H1 (cell line): Measurements from ENCODE around the gene SAP30L. TPM values are rescaled to one million over a fixed set of nuclear protein-coding genes. Genes with fewer than 3 reads are reported as not detected.

Source experiments
- CTCF ChIA-PET: fragments of 300-600 bp; sonication (Branson Sonifier 250); formaldehyde crosslinking; loops from one replicate; lab custom pipeline; 2021; ENCODE audit not compliant: partially characterized antibody; lab: Charles Lee
- POLR2A ChIA-PET: fragments of 300-600 bp; sonication (Branson Sonifier 250); formaldehyde crosslinking; loops from one replicate; lab custom pipeline; 2021; ENCODE audit warnings: inconsistent platforms; ENCODE audit not compliant: partially characterized antibody; lab: Charles Lee
- DNase-seq, 2 experiments: peaks; one replicate each; pipeline versions ENCODE4 v3.0.0 to v3.0.0-alpha.2; 2010 to 2022; ENCODE audit warnings: low spot score in 2 of 2, low read depth in 1 of 2, mixed read lengths in 1 of 2
- FAIRE-seq: peaks from 2 replicates; lab custom pipeline; 2011; peaks lifted over from hg19 to GRCh38; lab: Jason Lieb, UNC
- H2AFZ ChIP-seq: 2 replicates; pipeline ENCODE4 v1.8.1; 2012; ENCODE audit warnings: low read length, inconsistent platforms
- H2AK5ac ChIP-seq: 2 replicates; pipeline ENCODE4 v1.6.1; 2013; ENCODE audit warnings: low read depth, low read length
- H2BK120ac ChIP-seq: replicated peaks from 2 replicates; pipeline ENCODE3; 2013; ENCODE audit warnings: low read depth, low read length, inconsistent platforms
- H2BK12ac ChIP-seq: 2 replicates; pipeline ENCODE4 v1.6.1; 2013; ENCODE audit warnings: low read depth, low read length
- H2BK15ac ChIP-seq: 2 replicates; pipeline ENCODE4 v1.6.1; 2013; ENCODE audit warnings: low read length
- H2BK20ac ChIP-seq: 2 replicates; pipeline ENCODE4 v1.6.1; 2013; ENCODE audit warnings: low read length
- H2BK5ac ChIP-seq: 2 replicates; pipeline ENCODE4 v1.6.1; 2013; ENCODE audit warnings: low read depth, low read length
- H3K14ac ChIP-seq: 2 replicates; pipeline ENCODE4 v1.6.1; 2013; ENCODE audit warnings: inconsistent platforms; ENCODE audit not compliant: insufficient read length
- H3K18ac ChIP-seq: 2 replicates; pipeline ENCODE4 v1.6.1; 2013; ENCODE audit warnings: low read length; ENCODE audit errors: extremely low read depth
- H3K23ac ChIP-seq: 2 replicates; pipeline ENCODE4 v1.6.1; 2013; ENCODE audit warnings: inconsistent platforms; ENCODE audit not compliant: insufficient read length
- H3K23me2 ChIP-seq: 2 replicates; pipeline ENCODE4 v1.6.1; 2013; ENCODE audit warnings: low read depth, low read length
- H3K27ac ChIP-seq: 2 replicates; pipeline ENCODE4 v1.6.1; 2011; ENCODE audit warnings: low read depth, low read length, inconsistent platforms
- H3K27me3 ChIP-seq, 4 experiments: replicated peaks in 1 of 4; 1 replicate in 1 of 4; 2 replicates in 3 of 4; pipeline versions ENCODE4 v1.6.1 to v1.8.1; 2011 to 2013; ENCODE audit warnings: low read length in 3 of 4, mild to moderate bottlenecking in 3 of 4, inconsistent platforms in 2 of 4, mixed read lengths in 2 of 4, moderate library complexity in 1 of 4; ENCODE audit not compliant: control insufficient read depth in 3 of 4, insufficient read depth in 3 of 4; ENCODE audit errors: extremely low read depth in 1 of 4
- H3K36me3 ChIP-seq, 4 experiments: 2 replicates each; pipeline versions ENCODE4 v1.6.1 to v1.8.1; 2011 to 2013; ENCODE audit warnings: mild to moderate bottlenecking in 4 of 4, low read length in 3 of 4, moderate library complexity in 2 of 4, control low read depth in 1 of 4, inconsistent platforms in 1 of 4; ENCODE audit not compliant: insufficient read depth in 4 of 4, control insufficient read depth in 2 of 4
- H3K4ac ChIP-seq: replicated peaks from 2 replicates; pipeline ENCODE3; 2013; ENCODE audit warnings: low read length, low read depth, mixed read lengths, inconsistent platforms; ENCODE audit not compliant: insufficient read length
- H3K4me1 ChIP-seq, 4 experiments: replicated peaks in 1 of 4; 1 replicate in 1 of 4; 2 replicates in 3 of 4; pipeline versions ENCODE4 v1.6.1 to v1.8.1; 2011 to 2013; ENCODE audit warnings: low read length in 3 of 4, inconsistent platforms in 2 of 4, mixed read lengths in 1 of 4; ENCODE audit not compliant: insufficient read depth in 4 of 4, control insufficient read depth in 3 of 4
- H3K4me2 ChIP-seq, 2 experiments: 2 replicates each; pipeline versions ENCODE4 v1.6.1 to v1.8.1; 2011 to 2013; ENCODE audit warnings: low read depth in 2 of 2, low read length in 2 of 2, control low read depth in 1 of 2, inconsistent platforms in 1 of 2, mild to moderate bottlenecking in 1 of 2; ENCODE audit not compliant: insufficient read depth in 1 of 2
- H3K4me3 ChIP-seq, 4 experiments: fragments of 200-600, 300-600 bp in 1 of 4; sonication (generic), shearing (Covaris generic), sonication (Bioruptor Twin) in 1 of 4; 2 replicates each; pipeline versions ENCODE4 v1.5.1 to v1.8.1; 2011 to 2016; ENCODE audit warnings: low read length in 4 of 4, low read depth in 3 of 4, control low read depth in 2 of 4, inconsistent platforms in 2 of 4, mild to moderate bottlenecking in 2 of 4, mixed read lengths in 1 of 4, moderate library complexity in 1 of 4; ENCODE audit not compliant: insufficient read depth in 2 of 4; ENCODE audit errors: extremely low read depth in 1 of 4
- H3K56ac ChIP-seq: replicated peaks from 2 replicates; pipeline ENCODE3; 2013; ENCODE audit warnings: low read depth, mild to moderate bottlenecking, mixed read lengths, low read length, inconsistent platforms; ENCODE audit not compliant: insufficient read length
- H3K79me1 ChIP-seq: 2 replicates; pipeline ENCODE4 v1.6.1; 2013; ENCODE audit warnings: low read depth, low read length, control low read depth
- H3K79me2 ChIP-seq, 2 experiments: 2 replicates each; pipeline versions ENCODE4 v1.6.1 to v1.8.1; 2012 to 2013; ENCODE audit warnings: low read length in 2 of 2, mild to moderate bottlenecking in 2 of 2, inconsistent platforms in 1 of 2; ENCODE audit not compliant: insufficient read depth in 2 of 2, control insufficient read depth in 1 of 2
- H3K9ac ChIP-seq, 4 experiments: replicated peaks in 1 of 4; 1 replicate in 1 of 4; 2 replicates in 3 of 4; pipeline versions ENCODE4 v1.6.1 to v1.8.1; 2011 to 2013; ENCODE audit warnings: low read depth in 3 of 4, low read length in 3 of 4, control low read depth in 2 of 4, mild to moderate bottlenecking in 2 of 4, moderate library complexity in 2 of 4, inconsistent platforms in 1 of 4; ENCODE audit errors: extremely low read depth in 1 of 4
- H3K9me3 ChIP-seq, 2 experiments: 2 replicates each; pipeline versions ENCODE4 v1.6.1 to v1.8.1; 2012 to 2013; ENCODE audit warnings: mild to moderate bottlenecking in 2 of 2, moderate library complexity in 2 of 2, control low read depth in 1 of 2, inconsistent platforms in 1 of 2, low read depth in 1 of 2, low read length in 1 of 2, mixed read lengths in 1 of 2; ENCODE audit not compliant: insufficient read depth in 2 of 2
- H4K20me1 ChIP-seq, 2 experiments: replicated peaks in 1 of 2; 2 replicates each; pipeline versions ENCODE3 to v1.8.1; 2011 to 2013; ENCODE audit warnings: inconsistent platforms in 2 of 2, low read length in 2 of 2, mild to moderate bottlenecking in 1 of 2; ENCODE audit not compliant: insufficient read depth in 2 of 2, control insufficient read depth in 1 of 2
- H4K5ac ChIP-seq: 2 replicates; pipeline ENCODE4 v1.6.1; 2013; ENCODE audit warnings: low read length, low read depth, mixed read lengths, inconsistent platforms; ENCODE audit not compliant: insufficient read length
- H4K8ac ChIP-seq: 2 replicates; pipeline ENCODE4 v1.8.0; 2013; ENCODE audit warnings: mild to moderate bottlenecking, moderate library complexity, low read length, inconsistent platforms; ENCODE audit not compliant: insufficient read depth; ENCODE audit errors: extremely low read depth
- H4K91ac ChIP-seq: replicated peaks from 2 replicates; pipeline ENCODE3; 2013; ENCODE audit warnings: low read length, mixed read lengths, inconsistent platforms; ENCODE audit not compliant: insufficient read length
- ATF2 ChIP-seq: IDR thresholded peaks from 2 replicates; pipeline ENCODE4 v1.6.1; 2012; ENCODE audit warnings: low read length, inconsistent platforms
- BACH1 ChIP-seq: IDR thresholded peaks from 2 replicates; pipeline ENCODE4 v1.6.1; 2012; ENCODE audit warnings: low read length, improper control_type of control experiment
- E2F6 ChIP-seq: IDR thresholded peaks from 2 replicates; pipeline ENCODE4 v1.6.1; 2012; ENCODE audit warnings: inconsistent platforms
- EGR1 ChIP-seq: IDR thresholded peaks from 2 replicates; pipeline ENCODE4 v1.6.1; 2011; ENCODE audit warnings: low read depth, low read length, borderline replicate concordance
- GABPA ChIP-seq: IDR thresholded peaks from 2 replicates; pipeline ENCODE4 v1.6.1; 2011; ENCODE audit warnings: mild to moderate bottlenecking, low read length, moderate library complexity, borderline replicate concordance; ENCODE audit not compliant: insufficient read depth
- HDAC6 ChIP-seq: IDR thresholded peaks from one replicate; pipeline ENCODE4 v1.7.1; 2012; ENCODE audit warnings: low read depth, mild to moderate bottlenecking, inconsistent platforms, low read length, moderate library complexity
- JUN ChIP-seq: IDR thresholded peaks from 2 replicates; pipeline ENCODE4 v1.6.1; 2011; ENCODE audit warnings: low read depth, mild to moderate bottlenecking, improper control_type of control experiment, low read length
- MAFK ChIP-seq: IDR thresholded peaks from 2 replicates; pipeline ENCODE4 v1.6.1; 2012; ENCODE audit warnings: low read depth, mild to moderate bottlenecking, improper control_type of control experiment, low read length
- RBBP5 ChIP-seq: IDR thresholded peaks from 2 replicates; pipeline ENCODE4 v1.7.1; 2012; ENCODE audit warnings: low read depth, mild to moderate bottlenecking, inconsistent platforms, low read length, moderate library complexity, borderline replicate concordance
- SIX5 ChIP-seq: IDR thresholded peaks from 2 replicates; pipeline ENCODE4 v1.6.1; 2011; ENCODE audit warnings: mild to moderate bottlenecking, low read depth, low read length
- TAF1 ChIP-seq: IDR thresholded peaks from 2 replicates; pipeline ENCODE4 v1.6.1; 2011; ENCODE audit warnings: mild to moderate bottlenecking, low read depth, low read length
- WGBS, 2 experiments: shearing (Covaris generic) in 1 of 2; methylation state at CpG; one replicate each; pipeline versions ENCODE4 v1.1.6 to v1.1.7; 2013 to 2015; ENCODE audit warnings: low lambda C conversion rate in 2 of 2, mixed read lengths in 2 of 2, inconsistent platforms in 1 of 2, low coverage in 1 of 2, missing lambda C conversion rate in 1 of 2; ENCODE audit not compliant: insufficient replicate concordance in 2 of 2, insufficient coverage in 1 of 2, insufficient read length in 1 of 2; ENCODE audit errors: extremely low coverage in 1 of 2, missing lambda C conversion rate in 1 of 2; 5-methylcytosine and 5-hydroxymethylcytosine counted together
- polyA plus RNA-seq, 7 experiments: library from polyadenylated mRNA; depleted of rRNA in 3 of 7; stranded (reverse) in 5 of 7; unstranded in 2 of 7; fragments of >200 nt in 5 of 7; fragments of 200-250 nt in 2 of 7; gene quantifications; 1 replicate in 5 of 7; 2 replicates in 1 of 7; 4 replicates in 1 of 7; pipeline versions ENCODE4 v1.2.1 to v1.2.3, GENCODE V29; 2011 to 2013; ENCODE audit warnings: missing spikeins in 2 of 7, mixed read lengths in 2 of 7
- total RNA-seq: library from RNA; stranded (reverse); fragmentation: NEBNext Ultra II Directional; extraction: Animal tissue kit (Norgen Biotek cat#: 25700); gene quantifications from 2 replicates; pipeline ENCODE4 v1.2.1, GENCODE V29; 2021

SAP30L gene
- total and polyA plus RNA-seq, 2 of the 8 experiments (the other 6 are each of a cell fraction or from before 2014, with no cell fraction given): 12.2 to 31.5 TPM

- no peak overlapping the region for H2BK120ac ChIP-seq
- no peak for FAIRE-seq
- CTCF ChIA-PET: interaction anchor here (1.0 to 2.8 kb wide), 10 partner anchors 11 to 423 kb away, joined by 3 to 10 read pairs (median 3); partner anchors contain the start of gene GALNT10
- no peak for TF ChIP-seq E2F6
- no peak for TF ChIP-seq HDAC6
- no peak for TF ChIP-seq BACH1
- no peak for TF ChIP-seq TAF1
- no peak for TF ChIP-seq EGR1
- TF ChIP-seq GABPA: no peak
- TF ChIP-seq RBBP5: no peak
- no peak for TF ChIP-seq MAFK
- TF ChIP-seq JUN: no peak
- no peak for TF ChIP-seq SIX5
- no peak for TF ChIP-seq ATF2
Observed at GRCh38 chr5:154397652-154398406, 48.0 kb upstream of the SAP30L start.

More at GRCh38 chr5:154397652-154398406, 48.0 kb upstream of the SAP30L start:
- no peak for DNase-seq
- Histone ChIP-seq H3K18ac (no peak overlapping the region), H3K4ac (no peak overlapping the region), H4K91ac (no peak overlapping the region), H3K4me1 (peaks cover 4 to 10% (median 7%) of the 10 kb centered on the region in 4 experiments), H3K14ac (no peak overlapping the region), H3K27me3 (no peaks in the 10 kb centered on the region), H3K9me3 (no peaks in the 10 kb centered on the region), H3K79me2 (no peaks in the 10 kb centered on the region), H4K8ac (no peak overlapping the region), H3K4me2 (no peak overlapping the region), H3K79me1 (no peaks in the 10 kb centered on the region; the same call in 1 of the 2 replicates), H4K5ac (no peak overlapping the region), H2AK5ac (no peak overlapping the region), H4K20me1 (no peaks in the 10 kb centered on the region), H3K4me3 (no peak overlapping the region), H3K27ac (no peak overlapping the region), H2BK20ac (no peak overlapping the region), H3K23ac (no peak overlapping the region), H3K9ac (no peak overlapping the region), H2BK15ac (no peak overlapping the region), H2AFZ (no peak overlapping the region), H2BK5ac (no peak overlapping the region), H2BK12ac (no peak overlapping the region), H3K36me3 (no peaks in the 10 kb centered on the region), H3K23me2 (no peaks in the 10 kb centered on the region), H3K56ac (no peak overlapping the region)
- 86% methylated on average over 10 of the region's 10 CpGs; no CpG with 5 or more reads in 1 of the 2 experiments for WGBS, 2 experiments
- POLR2A ChIA-PET: no interaction called here
